ENCODE measurements around the gene SLC2A1.

Gene SLC2A1

GRCh38 chr1:42971841-42972291, 13.2 kb upstream of the SLC2A1 start:
- no peak for TF ChIP-seq ZNF384 (IDR thresholded peaks at IDR 0.05)
- no peak for TF ChIP-seq SUZ12 (IDR thresholded peaks at IDR 0.05)
- TF ChIP-seq NFRKB (IDR thresholded peaks at IDR 0.05): no peak
- no peak for TF ChIP-seq HDGF (IDR thresholded peaks at IDR 0.05; ENCODE audit: borderline replicate concordance)
- TF ChIP-seq PKNOX1 (IDR thresholded peaks at IDR 0.05): no peak
- POLR2A ChIA-PET: interaction anchor here (0.6 kb wide), 1 partner anchor 285 kb away, joined by 3 read pairs; no protein-coding TSS in a partner anchor
- DNase-seq (ENCODE audit: extremely low spot score): no peak
- CTCF ChIA-PET: interaction anchor here (0.6 kb wide), 1 partner anchor 858 kb away, joined by 3 read pairs; no protein-coding TSS in a partner anchor

DNA sequence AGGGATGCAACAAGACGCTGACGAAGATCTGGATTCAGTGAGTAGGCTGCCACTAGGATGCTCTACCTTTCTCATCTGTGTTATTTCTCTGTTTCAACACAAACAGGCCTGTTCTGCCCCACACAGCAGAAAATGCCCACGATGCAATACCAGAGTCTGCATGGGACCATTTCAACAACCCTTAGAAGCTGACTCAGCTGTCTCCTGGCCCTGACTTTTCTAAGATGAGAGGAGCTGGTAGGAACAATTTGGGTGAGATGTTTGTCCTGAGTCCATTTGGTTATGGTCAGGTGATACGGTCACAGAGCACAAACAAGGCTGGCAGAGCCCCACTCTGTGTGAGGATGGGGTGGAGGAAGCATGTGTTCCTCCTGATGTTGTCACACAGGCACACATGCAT, 11.5 kb upstream of the SLC2A1 start:
- no peak for DNase-seq (ENCODE audit: extremely low spot score)
- ChIA-PET POLR2A (no interaction called here), CTCF (interaction anchor here (0.6 kb wide), 1 partner anchor 27 kb away, joined by 6 read pairs; no protein-coding TSS in a partner anchor)
- TF ChIP-seq CTBP1 (IDR thresholded peaks at IDR 0.05; ENCODE audit: borderline replicate concordance) (no peak), HDGF (IDR thresholded peaks at IDR 0.05; ENCODE audit: borderline replicate concordance) (no peak), LEF1 (IDR thresholded peaks at IDR 0.05; ENCODE audit: borderline replicate concordance) (no peak), FOXK2 (IDR thresholded peaks at IDR 0.05) (no peak), FOXA1 (IDR thresholded peaks at IDR 0.05) (no peak), SP1 (IDR thresholded peaks at IDR 0.05) (no peak), L3MBTL2 (conservative IDR thresholded peaks at IDR 0.05) (no peak), FOXM1 (IDR thresholded peaks at IDR 0.05; ENCODE audit: borderline replicate concordance) (no peak), NFRKB (IDR thresholded peaks at IDR 0.05) (no peak), BHLHE40 (IDR thresholded peaks at IDR 0.05; ENCODE audit: borderline replicate concordance) (no peak), PKNOX1 (IDR thresholded peaks at IDR 0.05) (no peak), ELF4 (IDR thresholded peaks at IDR 0.05) (no peak), SUZ12 (IDR thresholded peaks at IDR 0.05) (no peak), ZNF384 (IDR thresholded peaks at IDR 0.05) (no peak), ARNT (IDR thresholded peaks at IDR 0.05) (no peak)

DNA sequence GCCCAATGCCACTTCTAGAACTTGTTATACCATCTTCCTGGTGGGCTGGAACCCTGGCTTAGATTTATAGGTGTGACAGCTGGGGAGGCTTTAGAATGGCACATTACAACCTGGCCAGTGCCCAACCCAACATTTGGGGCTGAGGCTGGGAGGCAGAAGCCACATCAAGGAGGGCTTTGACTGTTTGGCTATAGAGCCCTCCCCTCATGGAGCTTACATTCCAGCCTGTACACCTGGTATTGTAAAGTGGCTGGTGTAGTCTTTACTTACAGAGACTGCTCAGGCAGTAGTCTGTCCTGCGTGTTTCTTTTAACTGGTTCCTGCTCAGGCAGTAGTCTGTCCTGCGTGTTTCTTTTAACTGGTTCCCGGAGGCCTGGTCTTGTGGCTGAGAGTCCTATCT, 10.0 kb upstream of the SLC2A1 start:
- no peak for TF ChIP-seq CTBP1 (IDR thresholded peaks at IDR 0.05; ENCODE audit: borderline replicate concordance)
- no peak for TF ChIP-seq HDGF (IDR thresholded peaks at IDR 0.05; ENCODE audit: borderline replicate concordance)
- no peak for TF ChIP-seq ZNF384 (IDR thresholded peaks at IDR 0.05)
- no peak for TF ChIP-seq ARNT (IDR thresholded peaks at IDR 0.05)
- no peak for TF ChIP-seq TARDBP (IDR thresholded peaks at IDR 0.05)
- TF ChIP-seq FOXK2 (IDR thresholded peaks at IDR 0.05): no peak
- no peak for TF ChIP-seq LEF1 (IDR thresholded peaks at IDR 0.05; ENCODE audit: borderline replicate concordance)
- no peak for TF ChIP-seq SUZ12 (IDR thresholded peaks at IDR 0.05)
- no peak for TF ChIP-seq SP1 (IDR thresholded peaks at IDR 0.05)
- TF ChIP-seq FOXA1 (IDR thresholded peaks at IDR 0.05): no peak
- TF ChIP-seq L3MBTL2 (conservative IDR thresholded peaks at IDR 0.05): no peak
- no peak for TF ChIP-seq FOXM1 (IDR thresholded peaks at IDR 0.05; ENCODE audit: borderline replicate concordance)
- no peak for TF ChIP-seq ELF4 (IDR thresholded peaks at IDR 0.05)
- no peak for TF ChIP-seq BHLHE40 (IDR thresholded peaks at IDR 0.05; ENCODE audit: borderline replicate concordance)
- no peak for TF ChIP-seq NFRKB (IDR thresholded peaks at IDR 0.05)
- TF ChIP-seq PKNOX1 (IDR thresholded peaks at IDR 0.05): no peak
- DNase-seq (ENCODE audit: extremely low spot score): no peak
- ChIA-PET POLR2A (no interaction called here), CTCF (no interaction called here)

GRCh38 chr1:42966688-42967612, 8.3 kb upstream of the SLC2A1 start:
- ChIA-PET CTCF (no interaction called here), POLR2A (no interaction called here)
- TF ChIP-seq NFRKB (IDR thresholded peaks at IDR 0.05): no peak
- TF ChIP-seq TARDBP (IDR thresholded peaks at IDR 0.05): no peak
- no peak for TF ChIP-seq PKNOX1 (IDR thresholded peaks at IDR 0.05)
- TF ChIP-seq HDGF (IDR thresholded peaks at IDR 0.05; ENCODE audit: borderline replicate concordance): no peak
- no peak for TF ChIP-seq LEF1 (IDR thresholded peaks at IDR 0.05; ENCODE audit: borderline replicate concordance)
- no peak for TF ChIP-seq FOXK2 (IDR thresholded peaks at IDR 0.05)
- TF ChIP-seq CTBP1 (IDR thresholded peaks at IDR 0.05; ENCODE audit: borderline replicate concordance): no peak
- no peak for TF ChIP-seq SP1 (IDR thresholded peaks at IDR 0.05)
- DNase-seq (ENCODE audit: extremely low spot score): no peak

DNA sequence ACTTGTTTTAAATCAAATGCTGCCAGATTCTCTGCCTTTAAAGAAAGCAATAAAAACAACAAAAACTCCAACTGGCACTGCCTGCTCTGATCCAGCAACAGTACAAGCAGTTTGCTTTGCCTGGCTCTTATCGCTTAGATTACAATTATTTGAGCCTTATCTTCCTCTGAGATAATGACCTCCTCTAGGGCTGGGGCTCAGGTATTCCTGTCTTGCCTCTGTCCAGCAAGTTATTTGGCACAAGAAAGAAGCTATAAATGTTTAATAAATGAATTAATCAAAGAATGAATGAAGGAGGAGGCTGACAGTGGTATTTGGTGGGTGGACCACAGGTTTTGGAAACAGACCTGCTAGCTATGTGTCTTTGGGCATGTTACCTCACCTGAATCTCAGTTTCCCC, 6.7 kb upstream of the SLC2A1 start:
- ChIA-PET POLR2A (interaction anchor here (2.0 kb wide), 1 partner anchor 9 kb away, joined by 5 read pairs; no protein-coding TSS in a partner anchor), CTCF (no interaction called here)
- DNase-seq (ENCODE audit: extremely low spot score): no peak
- TF ChIP-seq CTBP1 (IDR thresholded peaks at IDR 0.05; ENCODE audit: borderline replicate concordance) (no peak), LEF1 (IDR thresholded peaks at IDR 0.05; ENCODE audit: borderline replicate concordance) (no peak), BHLHE40 (IDR thresholded peaks at IDR 0.05; ENCODE audit: borderline replicate concordance) (no peak), TARDBP (IDR thresholded peaks at IDR 0.05) (no peak), FOXK2 (IDR thresholded peaks at IDR 0.05) (no peak), FOXM1 (IDR thresholded peaks at IDR 0.05; ENCODE audit: borderline replicate concordance) (no peak), ELF4 (IDR thresholded peaks at IDR 0.05) (no peak), ARNT (IDR thresholded peaks at IDR 0.05) (no peak)
